Gastroesophageal sphincter (tissue), 4 donors: ENCODE data around the gene AXIN1. TPM values are rescaled to one million over a fixed set of nuclear protein-coding genes. Genes with fewer than 3 reads are reported as not detected.
"Not testable (repeated sequence)": the region's sequence is repeated elsewhere in the genome, so short reads cannot be mapped to it uniquely, and the experiment has no call there.

Experiments
- ATAC-seq: fragments of 150-250 bp; one replicate; pipeline ENCODE4 v1.9.1; 2016; ENCODE audit warnings: mild to moderate bottlenecking, moderate library complexity
- H3K27ac ChIP-seq, 4 donors: fragments of 200-600 bp; sonication (generic) in 3 of 4; 1 replicate in 3 of 4; 2 replicates in 1 of 4; pipeline ENCODE4 v1.5.1; 2016 to 2019
- H3K27me3 ChIP-seq: fragments of 200-600 bp; sonication (generic); one replicate; pipeline ENCODE4 v1.5.1; 2019
- H3K36me3 ChIP-seq, 2 donors: fragments of 200-600 bp; sonication (generic); one replicate each; pipeline ENCODE4 v1.5.1; 2019; ENCODE audit warnings: control low read depth in 1 of 2
- H3K4me1 ChIP-seq, 3 donors: fragments of 200-600 bp; sonication (generic); 1 replicate in 2 of 3; 2 replicates in 1 of 3; pipeline ENCODE4 v1.5.1; 2016 to 2019; ENCODE audit warnings: control low read depth in 2 of 3
- H3K4me3 ChIP-seq, 2 donors: fragments of 200-600 bp; sonication (generic); one replicate each; pipeline ENCODE4 v1.5.1; 2019; ENCODE audit warnings: mild to moderate bottlenecking in 1 of 2, moderate library complexity in 1 of 2
- H3K9me3 ChIP-seq, 3 donors: fragments of 200-600 bp; sonication (generic); one replicate each; pipeline ENCODE4 v1.5.1; 2017 to 2019; ENCODE audit warnings: control low read depth in 2 of 3
- CTCF ChIP-seq, 4 experiments: fragments of 200-600 bp in 2 of 4; fragments of 450-650 bp in 2 of 4; sonication (generic) in 1 of 4; IDR thresholded peaks; one replicate each; pipeline ENCODE4 v1.5.1; 2017 to 2019; ENCODE audit warnings: antibody characterized with exemption in 4 of 4, mild to moderate bottlenecking in 2 of 4, moderate library complexity in 2 of 4
- EP300 ChIP-seq: sonication (generic); formaldehyde crosslinking; IDR thresholded peaks from one replicate; pipeline ENCODE4 v1.6.1; 2017; ENCODE audit warnings: antibody characterized with exemption, mild to moderate bottlenecking
- POLR2A ChIP-seq, 2 donors: fragments of 450-650 bp; IDR thresholded peaks; one replicate each; pipeline ENCODE4 v1.6.1; 2017; ENCODE audit warnings: antibody characterized with exemption in 2 of 2, mild to moderate bottlenecking in 2 of 2, moderate library complexity in 1 of 2
- POLR2AphosphoS5 ChIP-seq: sonication (generic); formaldehyde crosslinking; IDR thresholded peaks from one replicate; pipeline ENCODE4 v1.6.1; 2017; ENCODE audit warnings: antibody characterized with exemption
- WGBS, 2 donors: methylation state at CpG; one replicate each; pipeline ENCODE4 v1.1.5; 2018; ENCODE audit warnings: low coverage in 1 of 2; 5-methylcytosine and 5-hydroxymethylcytosine counted together
- total RNA-seq, 4 donors: library from RNA; depleted of rRNA; stranded (reverse); fragments of >200 nt; gene quantifications; one replicate each; pipeline ENCODE4 v1.1.0, GENCODE V29; 2016

AXIN1 gene
- total RNA-seq, 4 donors from 2014 or later: 26.0 to 58.8 (median 32.9) TPM

GRCh38 chr16:342455-343213 is 9.9 kb downstream of the AXIN1 start:
- Histone ChIP-seq H3K27me3 (no peaks in the 10 kb centered on the region), H3K4me3 (no peak overlapping the region), H3K36me3 (peaks cover 0 to 55% of the 10 kb centered on the region in 2 donors), H3K4me1 (peaks cover 0 to 12% (median 4%) of the 10 kb centered on the region in 3 donors), H3K27ac (no peak overlapping the region), H3K9me3 (no peaks in the 10 kb centered on the region)
- TF ChIP-seq CTCF (IDR thresholded peaks at IDR 0.05) (no peak), POLR2AphosphoS5 (no peak), POLR2A (IDR thresholded peaks at IDR 0.05) (no peak), EP300 (no peak)
- ATAC-seq: no peak
- 100% methylated on average over 4 of the region's 18 CpGs; no CpG with 5 or more reads in 1 of the 2 donors for WGBS, 2 donors

GRCh38 chr16:341974-342336 is 10.6 kb downstream of the AXIN1 start:
- not testable (repeated sequence) for H3K9me3 ChIP-seq, H3K27ac ChIP-seq, H3K4me3 ChIP-seq, H3K27me3 ChIP-seq, ATAC-seq
- H3K4me1 ChIP-seq: peaks cover 0 to 17% (median 4%) of the 10 kb centered on the region in 3 donors
- peaks cover 0 to 49% of the 10 kb centered on the region in 2 donors for H3K36me3 ChIP-seq
- WGBS, 2 donors: 80 to 91% methylated on average over 3 to 11 of the region's 13 CpGs

- Histone ChIP-seq H3K36me3 (peaks cover 0 to 43% of the 10 kb centered on the region in 2 donors), H3K4me1 (peaks cover 0 to 17% (median 4%) of the 10 kb centered on the region in 3 donors)
- H3K27ac ChIP-seq, H3K4me3 ChIP-seq, H3K27me3 ChIP-seq, ATAC-seq, H3K9me3 ChIP-seq: not testable (repeated sequence)
- no CpG with 5 or more reads among the region's 47 CpGs for WGBS, 2 donors
Observed at GRCh38 chr16:341095-341973, 11.2 kb downstream of the AXIN1 start.

GRCh38 chr16:340370-341091 is 12.0 kb downstream of the AXIN1 start:
- Histone ChIP-seq H3K27ac (no peak overlapping the region), H3K4me3 (no peak overlapping the region), H3K4me1 (peaks cover 0 to 21% (median 4%) of the 10 kb centered on the region in 3 donors), H3K36me3 (peaks cover 0 to 35% of the 10 kb centered on the region in 2 donors), H3K27me3 (no peaks in the 10 kb centered on the region), H3K9me3 (no peaks in the 10 kb centered on the region)
- ATAC-seq: no peak
- TF ChIP-seq EP300: no peak
- TF ChIP-seq CTCF (IDR thresholded peaks at IDR 0.05): no peak
- TF ChIP-seq POLR2AphosphoS5: no peak
- no peak for TF ChIP-seq POLR2A (IDR thresholded peaks at IDR 0.05)
- 88 to 95% methylated on average over 5 to 7 of the region's 23 CpGs for WGBS, 2 donors

GRCh38 chr16:339680-340079 is 12.8 kb downstream of the AXIN1 start:
- no peak overlapping the region for H3K4me3 ChIP-seq
- no peaks in the 10 kb centered on the region for H3K27me3 ChIP-seq
- WGBS, 2 donors: 67 to 89% methylated on average over 3 of the region's 5 CpGs
- H3K36me3 ChIP-seq: peaks cover 0 to 26% of the 10 kb centered on the region in 2 donors
- TF ChIP-seq EP300 (no peak), POLR2A (IDR thresholded peaks at IDR 0.05) (no peak), CTCF (IDR thresholded peaks at IDR 0.05) (no peak), POLR2AphosphoS5 (no peak)
- no peak for ATAC-seq
- no peaks in the 10 kb centered on the region for H3K9me3 ChIP-seq
- no peak overlapping the region for H3K27ac ChIP-seq
- H3K4me1 ChIP-seq: peaks cover 0 to 26% (median 4%) of the 10 kb centered on the region in 3 donors
